GM21390 (cell line): ENCODE measurements around the gene MAT2A.

Experiments used
- ATAC-seq: cut with Tn5 transposase; IDR thresholded peaks from one replicate; pipeline ENCODE4 v1.9.1; 2021; ENCODE audit not compliant: unreplicated experiment

The MAT2A gene

DNA sequence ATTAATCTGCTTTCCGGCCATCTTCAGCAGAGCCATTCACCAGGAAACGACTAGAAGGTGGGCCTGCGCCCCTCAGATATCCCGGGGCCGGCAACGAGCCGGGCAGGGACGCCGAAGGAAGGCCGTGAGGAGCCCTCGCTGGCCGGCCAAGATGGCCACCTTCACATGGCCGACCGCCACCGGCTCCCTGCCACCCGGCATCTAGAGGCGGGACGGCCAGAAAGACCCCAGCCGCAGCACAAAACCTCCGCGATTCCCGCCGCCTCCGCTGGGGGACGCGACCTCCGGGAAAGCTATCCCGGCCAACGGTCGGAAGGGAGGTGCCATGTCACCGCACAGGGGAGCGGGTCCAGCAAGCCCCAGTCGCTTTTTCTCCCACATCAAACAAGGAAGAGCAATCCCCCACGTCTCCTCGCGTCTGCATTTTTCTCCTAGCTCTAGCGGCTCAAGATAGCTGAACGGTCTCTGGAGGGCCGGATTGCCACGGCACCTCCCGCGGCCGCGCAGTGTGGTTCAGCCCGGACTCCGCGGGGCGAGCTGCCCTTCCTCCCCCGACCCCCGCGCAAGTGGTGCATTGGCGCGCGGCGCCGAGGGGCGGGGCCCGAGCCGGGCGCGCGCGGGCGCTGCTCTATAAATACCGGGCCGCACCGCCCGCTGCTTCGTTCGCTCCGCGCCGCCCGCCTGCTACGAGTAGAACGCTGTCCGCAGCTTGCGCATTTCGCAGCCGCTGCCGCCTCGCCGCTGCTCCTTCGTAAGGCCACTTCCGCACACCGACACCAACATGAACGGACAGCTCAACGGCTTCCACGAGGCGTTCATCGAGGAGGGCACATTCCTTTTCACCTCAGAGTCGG is at the start of gene MAT2A:
MAT2A (plus strand) TSS at position 662 of the 854 bp plus-strand sequence; CDS start at position 782, 120 bp downstream.
- ATAC-seq, result peak; percentile 66

DNA sequence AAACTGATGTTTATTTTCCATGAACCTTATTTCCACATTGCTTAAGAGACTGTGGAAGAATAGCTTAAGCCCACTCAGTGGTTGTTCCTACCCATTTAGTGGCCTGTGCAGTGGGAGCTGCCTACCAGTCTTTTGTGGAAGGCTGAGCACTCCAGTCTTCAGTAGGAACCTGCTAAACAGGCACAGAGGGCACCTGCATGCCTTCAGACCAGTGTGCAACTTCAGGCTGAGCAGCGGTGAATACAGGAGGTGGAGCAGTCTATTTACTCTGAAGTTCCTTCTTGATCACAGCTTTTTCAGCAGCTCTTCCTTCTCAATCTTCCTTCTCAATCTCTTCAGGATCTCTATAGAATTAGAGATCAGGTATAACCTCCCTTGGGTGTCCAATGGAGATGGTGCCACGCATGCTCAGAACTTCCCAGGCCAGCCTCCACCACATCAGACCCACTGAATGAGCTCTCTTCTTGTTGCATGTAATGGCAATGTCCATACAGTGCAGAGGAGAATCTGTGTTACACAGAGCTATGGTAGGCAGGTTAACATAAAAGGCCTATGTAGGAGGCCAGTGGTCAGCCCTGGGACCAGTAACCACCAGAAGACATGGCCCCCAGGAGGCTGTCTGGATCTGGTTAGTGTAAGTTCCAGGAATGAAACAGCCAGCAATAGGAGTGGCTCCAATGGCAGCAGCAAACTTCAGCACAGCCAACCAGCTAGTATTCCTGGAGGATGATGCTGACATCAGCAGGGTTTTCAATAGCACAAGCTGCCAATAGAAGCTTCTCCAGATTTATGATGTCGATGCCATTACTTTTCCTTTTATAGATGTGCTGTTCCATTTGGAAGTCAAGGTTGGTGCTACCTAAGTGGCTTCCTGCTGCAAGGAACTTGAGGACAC is 47.9 kb upstream of the MAT2A start:
- no peak for ATAC-seq

DNA sequence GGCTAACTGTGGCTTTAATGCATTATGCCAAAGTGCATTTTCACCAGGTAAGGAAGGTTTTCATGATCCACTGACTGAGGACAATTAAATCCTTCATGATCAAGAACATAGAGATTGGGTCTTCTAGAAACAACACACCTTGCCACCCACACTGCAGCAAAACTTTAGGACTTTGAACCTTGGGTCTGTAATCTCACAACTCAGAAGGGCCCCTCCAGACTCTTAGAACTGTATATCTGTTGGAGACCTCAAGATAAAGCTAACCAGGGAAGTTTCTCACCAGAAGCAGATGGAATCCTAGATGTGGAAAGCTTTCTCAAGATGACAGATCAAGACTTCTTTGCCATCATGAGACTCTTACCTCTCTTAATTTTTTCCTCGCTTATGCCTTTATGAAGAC is 42.5 kb upstream of the MAT2A start:
- no peak for ATAC-seq

DNA sequence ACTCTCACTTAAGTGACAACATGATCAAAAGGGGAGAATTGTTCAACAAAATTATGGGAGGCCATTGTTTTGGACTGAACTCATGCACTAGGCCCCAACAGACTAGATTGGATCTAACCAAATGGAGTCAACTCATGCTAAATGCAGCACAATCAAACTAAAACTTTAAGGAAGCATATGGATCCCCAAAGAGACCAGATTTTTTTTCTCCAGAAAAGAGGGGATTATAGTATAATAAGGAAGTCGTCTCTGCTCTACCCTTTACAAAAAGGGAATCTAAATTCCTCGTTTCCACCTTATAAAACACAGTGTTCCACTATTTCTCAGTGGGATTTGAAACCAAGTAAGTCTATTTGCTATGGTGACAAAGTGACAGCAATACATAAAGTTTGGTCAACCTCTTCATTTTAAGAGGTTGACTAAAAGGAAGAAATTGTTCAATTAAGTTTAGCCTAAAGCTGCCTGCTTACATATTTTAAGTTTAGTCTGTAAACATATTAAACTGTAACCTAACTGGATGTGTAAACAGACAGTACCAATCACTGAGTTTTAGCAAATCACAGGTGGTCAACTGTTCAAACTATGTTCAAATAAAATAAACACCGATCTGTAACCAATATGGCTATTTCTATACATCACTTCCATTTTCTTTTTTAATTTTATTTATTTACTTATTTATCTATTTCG is 40.9 kb upstream of the MAT2A start:
- ATAC-seq, result no peak

DNA sequence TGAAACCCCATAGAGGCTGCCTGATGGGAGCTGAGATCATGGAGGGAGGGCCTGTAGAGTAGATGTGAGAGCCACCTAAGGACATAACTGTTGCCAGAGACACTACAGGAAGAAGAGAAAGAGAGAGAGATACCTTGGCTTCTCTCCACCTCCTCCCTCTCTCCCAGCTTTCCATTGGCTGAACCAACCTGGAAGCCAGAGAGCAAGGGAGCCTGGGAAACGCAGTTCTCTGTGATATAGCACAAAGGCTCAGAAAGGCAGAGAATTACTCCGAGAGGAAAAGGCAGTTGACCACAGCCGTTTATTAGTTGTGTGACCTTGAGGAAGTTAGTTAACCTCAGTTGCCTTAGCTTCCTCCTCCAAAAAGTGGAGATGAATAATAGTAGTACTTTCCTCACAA is 37.7 kb upstream of the MAT2A start:
- ATAC-seq, result no peak

DNA sequence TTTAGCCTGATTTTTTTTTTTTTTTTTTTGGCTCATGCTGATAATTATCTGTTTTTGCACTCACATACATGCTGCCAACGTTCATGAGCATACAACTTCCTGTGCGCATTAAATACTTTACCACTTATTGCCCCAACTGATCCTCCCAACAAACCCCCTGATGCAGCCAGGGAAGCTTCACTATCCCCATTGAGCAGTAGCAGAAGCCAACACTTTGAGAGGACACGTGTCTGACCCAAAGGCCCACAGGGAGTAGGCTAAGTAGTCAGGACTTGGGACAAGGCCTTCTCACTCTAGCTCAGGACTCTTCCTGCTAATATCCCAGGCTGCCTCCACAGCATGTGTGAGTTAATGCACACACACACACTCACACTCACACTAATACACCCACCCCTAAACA is 36.2 kb upstream of the MAT2A start:
- ATAC-seq, result no peak

DNA sequence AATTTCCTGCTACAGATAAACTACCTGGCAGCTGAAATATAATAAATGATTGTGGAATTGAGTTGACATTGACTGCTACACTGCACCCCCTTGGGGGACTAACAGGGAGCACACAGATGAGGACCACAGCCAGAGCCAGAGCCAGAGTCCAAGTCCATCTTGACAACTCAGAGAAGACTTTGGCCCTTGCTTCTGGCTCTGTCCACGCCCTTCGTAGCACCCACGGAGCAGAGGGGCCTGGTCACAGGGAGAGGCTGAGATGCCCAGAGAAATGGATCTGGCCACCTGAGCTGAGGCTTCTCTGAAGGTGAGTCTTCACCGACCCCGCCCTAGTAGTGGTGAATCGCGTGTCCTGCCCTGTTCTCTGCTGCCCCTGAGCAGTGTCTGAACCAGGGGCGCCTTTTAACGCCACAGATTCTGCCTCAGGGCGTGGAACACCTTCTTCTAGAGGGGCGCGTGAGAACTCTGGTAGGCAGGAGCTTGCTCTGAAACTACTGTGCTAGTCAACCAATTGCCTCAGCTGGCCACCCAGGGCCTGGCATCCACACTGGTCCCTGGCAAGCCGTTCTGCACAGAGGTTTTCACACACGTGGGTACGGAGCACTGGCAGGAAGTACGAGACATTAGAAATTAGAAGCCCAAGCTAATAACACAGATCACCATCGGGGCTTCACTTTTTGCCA is 35.7 kb upstream of the MAT2A start:
- ATAC-seq, result no peak

DNA sequence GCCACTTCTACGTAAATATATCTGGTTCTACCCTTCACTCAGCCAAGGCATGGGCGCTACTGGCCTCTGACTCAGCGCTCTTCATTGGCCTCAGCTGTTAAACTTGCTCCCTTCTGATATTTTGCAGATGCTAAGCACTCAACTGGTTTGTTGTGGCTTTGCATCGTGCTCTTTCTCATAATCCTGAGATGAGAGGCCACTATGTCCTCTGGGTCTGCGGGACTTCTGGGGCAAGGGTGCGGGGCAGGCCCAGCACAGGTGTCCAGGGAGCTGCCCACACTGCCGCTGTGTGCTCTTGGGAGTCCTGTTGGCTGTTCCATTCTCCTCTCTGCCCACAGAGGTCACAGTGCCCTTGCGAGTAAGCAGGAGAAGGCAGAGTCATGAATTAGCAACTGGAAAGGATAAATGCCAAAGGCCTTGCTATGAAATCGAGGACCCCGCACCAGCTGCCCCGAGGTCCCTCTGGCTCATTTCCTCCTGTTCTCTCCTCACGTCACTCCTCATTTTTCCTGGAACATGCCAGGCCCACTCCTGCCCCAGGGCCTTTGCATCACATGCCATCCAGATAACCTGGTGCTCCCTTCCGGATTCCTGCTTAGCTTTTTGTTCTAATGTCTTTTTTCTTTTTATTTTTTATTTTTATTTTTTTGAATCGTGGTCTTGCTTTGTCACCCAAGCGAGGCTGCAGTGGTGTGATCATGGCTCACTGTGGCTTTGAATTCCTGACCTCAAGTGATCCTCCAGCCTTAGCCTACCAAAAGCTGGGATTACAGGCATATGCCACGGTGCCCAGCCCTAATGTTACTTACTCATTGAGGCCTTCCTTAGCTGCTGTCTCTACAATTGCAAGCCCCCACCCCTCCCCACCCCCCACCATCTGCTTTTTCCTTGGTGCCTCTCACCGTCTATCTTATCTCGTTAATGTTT is 34.9 kb upstream of the MAT2A start:
- ATAC-seq, result no peak

DNA sequence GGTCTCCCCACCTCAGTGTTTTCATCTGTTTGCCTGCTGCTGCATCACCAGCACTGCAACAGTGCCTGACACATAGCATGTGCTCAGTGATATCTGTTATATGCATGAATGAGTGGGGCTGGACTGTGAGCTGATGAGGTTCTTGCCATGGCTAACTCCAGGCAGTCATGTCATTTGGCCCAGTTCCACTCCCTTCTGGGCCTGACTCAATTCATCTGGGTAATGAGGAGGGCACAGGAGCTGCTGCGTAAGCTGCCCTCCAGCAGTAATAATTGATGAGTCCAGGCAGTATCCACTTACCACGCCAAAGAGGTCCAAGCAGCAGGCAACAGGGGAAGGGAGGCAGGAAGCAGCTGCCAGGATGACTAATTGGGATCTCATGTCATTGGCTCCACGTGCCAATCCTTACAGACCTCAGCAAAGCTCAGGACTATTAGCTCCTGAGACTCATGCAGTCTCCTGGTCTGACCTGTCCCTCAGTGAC is 34.1 kb upstream of the MAT2A start:
- ATAC-seq, result no peak

DNA sequence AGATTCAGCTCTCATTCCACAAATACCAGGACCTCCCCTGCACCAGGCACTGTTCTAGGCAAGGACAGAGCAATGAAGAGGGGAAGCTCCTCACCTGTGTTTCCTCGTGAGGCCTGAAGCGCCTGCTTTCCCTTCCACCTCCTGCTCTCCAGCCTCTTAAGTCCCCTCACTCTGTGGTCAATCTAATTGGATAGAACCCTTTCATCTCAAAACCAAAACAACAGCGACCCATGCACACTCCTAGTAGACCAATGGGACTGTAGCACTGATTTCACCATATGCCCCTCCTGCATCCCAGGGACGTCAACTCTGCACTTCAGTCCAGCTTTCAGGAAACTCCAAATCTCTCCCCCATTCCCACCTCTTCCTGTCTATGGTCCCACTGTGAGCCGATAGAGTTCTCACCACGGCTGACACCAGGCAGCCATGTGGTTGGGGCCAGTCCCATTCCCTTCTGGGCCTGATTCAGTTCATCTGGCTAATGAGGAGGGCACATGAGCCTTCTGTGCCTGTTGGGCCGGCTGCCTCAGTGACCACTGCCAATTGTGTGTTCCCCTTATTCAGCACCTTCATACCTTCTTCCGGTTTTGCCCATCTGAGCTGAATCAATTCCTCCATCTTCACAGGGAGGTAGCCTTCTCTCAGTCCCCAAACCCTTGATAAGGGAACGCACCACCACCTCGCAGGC is 33.3 kb upstream of the MAT2A start:
- no peak for ATAC-seq

DNA sequence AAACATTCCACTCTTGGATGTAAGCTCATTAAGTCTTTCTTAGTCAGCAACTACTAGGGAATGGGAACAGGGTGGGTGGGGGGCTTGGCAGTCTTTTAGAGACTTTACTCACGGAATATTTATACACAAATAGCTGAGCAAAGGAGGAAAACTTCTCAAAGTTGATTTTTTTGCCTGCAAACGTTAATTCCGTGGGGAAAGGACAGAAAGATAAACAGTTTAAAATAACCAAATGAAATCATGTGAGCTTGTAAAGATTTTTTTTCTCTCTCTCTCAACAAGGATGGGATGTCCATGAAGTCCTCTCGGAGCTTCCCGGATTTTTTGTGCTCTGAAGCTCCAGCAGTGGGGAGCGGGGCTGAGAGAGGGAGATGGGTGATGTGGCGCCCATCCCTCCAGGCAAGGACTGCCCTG is 32.2 kb upstream of the MAT2A start:
- no peak for ATAC-seq

DNA sequence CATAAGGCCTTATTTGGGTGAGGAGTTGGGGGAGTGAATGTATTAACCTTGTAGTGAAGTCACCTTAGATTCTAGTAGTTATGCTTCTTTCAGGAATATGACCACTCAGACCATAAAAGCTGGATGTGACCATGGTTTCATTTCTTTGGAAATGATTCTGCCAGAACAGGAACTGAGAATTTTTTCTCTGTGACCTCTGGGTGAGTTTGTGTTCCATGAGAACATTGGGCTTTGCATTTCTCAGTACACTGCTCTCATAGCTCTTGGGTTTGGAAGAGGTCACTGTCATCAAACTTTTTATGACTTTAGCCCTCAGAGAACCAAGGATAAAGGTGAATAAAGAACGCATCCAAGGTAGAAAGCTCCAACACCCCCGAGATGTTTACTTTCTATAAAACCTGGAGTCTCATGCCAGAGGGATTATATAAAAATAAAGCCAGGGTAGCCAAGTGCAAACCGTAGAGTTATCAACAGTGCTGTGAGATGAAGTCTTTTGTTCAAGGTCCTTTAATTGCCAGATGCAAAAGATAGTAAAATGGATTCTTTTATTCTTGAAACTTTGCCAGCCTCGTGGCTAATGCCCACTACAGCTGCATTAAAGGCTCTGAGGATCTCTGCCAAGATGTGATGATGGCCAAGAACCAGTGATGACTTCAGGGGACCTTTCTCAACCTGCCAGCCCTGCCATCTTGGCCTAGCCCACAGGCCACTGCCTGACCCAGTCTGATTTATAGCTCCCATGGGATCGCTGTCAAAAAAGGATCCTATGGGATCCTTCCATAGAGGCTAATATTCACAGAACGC is 27.8 kb upstream of the MAT2A start:
- ATAC-seq, result no peak

DNA sequence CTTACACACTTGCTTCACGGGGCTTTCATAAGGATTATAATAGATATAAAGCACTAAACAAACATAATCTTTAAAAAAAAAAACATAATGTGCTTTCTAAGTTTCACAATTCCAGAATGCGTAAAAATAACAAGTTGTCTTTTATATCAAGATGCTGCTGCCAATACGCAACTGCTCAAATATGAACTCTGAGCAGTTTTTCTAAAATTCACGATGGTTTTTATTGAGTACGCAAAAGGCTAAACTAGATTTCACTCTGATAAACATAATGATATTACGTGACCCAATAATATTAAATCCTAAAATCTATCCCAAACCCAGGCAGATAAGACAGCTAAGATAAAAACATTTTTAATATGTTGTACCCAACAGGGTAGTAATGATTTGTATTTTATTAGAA is 24.6 kb upstream of the MAT2A start:
- no peak for ATAC-seq

DNA sequence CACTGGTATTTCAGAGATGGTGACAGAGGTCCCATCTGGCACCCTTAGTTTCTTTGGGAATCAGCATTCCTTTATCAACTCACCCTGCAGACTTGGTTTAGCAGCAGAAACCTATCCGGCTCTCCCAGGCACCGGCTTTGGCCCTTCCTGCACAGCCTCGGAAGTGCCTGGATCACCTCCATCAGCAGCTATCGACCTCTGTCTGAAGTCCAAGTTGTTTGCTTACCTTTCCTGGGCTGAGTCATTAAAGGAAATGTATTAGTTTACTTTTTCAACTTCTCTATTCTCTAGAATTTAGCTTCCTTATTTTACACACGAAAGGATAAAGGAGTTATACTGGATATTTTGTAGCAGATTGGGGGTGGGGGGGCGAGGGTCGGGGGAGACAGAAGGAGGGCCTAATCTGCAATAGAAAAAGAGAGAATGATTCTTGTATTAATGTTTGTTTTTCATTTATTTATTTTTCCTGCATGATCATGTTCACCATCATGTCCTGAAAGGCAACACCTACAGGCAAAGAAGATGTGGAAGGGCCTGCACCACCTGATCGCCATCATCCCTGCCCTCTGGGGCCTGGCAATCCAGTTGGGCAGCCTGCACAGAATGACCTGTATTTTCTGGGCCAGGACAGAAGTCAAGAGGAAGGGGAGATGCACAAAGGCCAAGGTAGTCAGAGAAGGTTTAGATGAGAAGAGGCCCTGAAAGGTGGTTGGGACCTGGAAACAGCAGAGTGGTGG is 22.1 kb upstream of the MAT2A start:
- no peak for ATAC-seq

DNA sequence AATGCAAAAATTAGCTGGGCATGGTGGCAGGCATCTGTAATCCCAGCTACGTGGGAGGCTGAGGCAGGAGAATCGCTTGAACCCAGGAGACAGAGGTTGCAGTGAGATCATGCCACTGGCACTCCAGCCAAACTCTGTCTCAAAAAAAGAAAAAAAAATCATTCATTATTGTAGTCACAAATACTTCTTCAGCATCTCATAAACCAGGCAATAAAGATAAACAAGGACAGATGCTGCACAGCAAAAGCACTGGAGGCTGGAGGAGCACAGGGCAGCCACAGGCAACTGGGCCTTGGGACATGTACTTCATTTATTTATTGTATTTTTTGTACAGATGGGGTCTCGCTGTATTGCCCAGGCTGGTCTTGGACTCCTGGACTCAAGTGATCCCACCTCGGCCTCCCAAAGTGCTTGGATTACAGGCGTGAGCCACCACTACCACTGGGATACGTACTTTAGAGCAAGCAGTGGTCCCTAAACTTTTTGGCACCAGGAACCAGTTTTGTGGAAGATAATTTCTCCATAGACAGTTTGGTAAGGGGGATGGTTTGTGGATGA is 16.8 kb upstream of the MAT2A start:
- no peak for ATAC-seq

DNA sequence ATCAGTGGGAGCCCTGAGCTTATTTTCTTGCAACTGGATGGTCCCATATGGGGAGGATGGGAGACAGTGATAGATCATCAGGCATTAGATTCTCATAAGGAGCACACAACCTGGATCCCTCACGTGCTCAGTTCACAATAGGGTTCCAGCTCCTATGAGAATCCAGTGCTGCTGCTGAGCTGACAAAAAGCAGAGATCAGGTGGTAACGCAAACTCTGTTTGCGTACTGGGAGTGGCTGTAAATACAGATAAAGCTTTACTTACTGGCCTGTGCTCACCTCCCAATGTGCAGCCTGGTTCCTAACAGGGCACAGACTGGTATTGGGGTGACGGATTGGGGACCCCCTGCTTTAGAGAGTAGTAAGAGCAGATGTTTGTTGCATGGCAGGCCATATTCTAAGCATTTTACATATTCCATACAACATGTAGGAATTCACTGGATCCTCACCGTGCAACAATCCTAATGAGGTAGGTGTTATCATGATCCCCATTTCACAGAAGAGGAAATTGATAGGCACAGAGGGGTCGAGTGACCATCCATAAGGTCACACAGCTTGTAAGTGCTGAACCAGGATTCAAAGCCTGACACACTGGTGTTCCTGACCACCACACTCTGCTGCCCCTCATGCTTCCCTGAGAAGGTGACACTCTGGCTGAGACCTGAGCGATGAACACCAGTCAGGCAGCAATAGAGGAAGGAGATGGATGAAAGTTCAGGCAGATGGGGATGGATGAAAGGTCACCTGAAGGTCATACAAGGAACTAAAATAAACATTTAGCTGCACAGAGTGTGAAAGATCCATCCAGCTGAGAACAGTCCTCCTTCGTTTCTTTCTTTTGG is 15.7 kb upstream of the MAT2A start:
- ATAC-seq, result no peak
